T-helper 1 cell treated with Interleukin-12 subunit alpha and Interleukin-12 subunit beta and Interleukin-4 antibody, amounts not matched to agents 30 μg/mL and 1 μg/mL, for 36 hours (primary cell): ENCODE results near the gene IL20.

ENCODE experiments used
- H3K27ac Mint-ChIP-seq: one replicate; pipeline ENCODE4 v1.8.0; 2021; ENCODE audit warnings: mild to moderate bottlenecking, mixed read lengths
- H3K27me3 Mint-ChIP-seq: one replicate; pipeline ENCODE4 v1.8.0; 2021; ENCODE audit warnings: low read depth, mixed read lengths
- H3K36me3 Mint-ChIP-seq: one replicate; pipeline ENCODE4 v1.8.0; 2021; ENCODE audit warnings: low read depth, mixed read lengths
- H3K4me1 Mint-ChIP-seq: one replicate; pipeline ENCODE4 v1.8.0; 2021; ENCODE audit warnings: low read depth, mixed read lengths
- H3K4me3 Mint-ChIP-seq: one replicate; pipeline ENCODE4 v1.8.0; 2021; ENCODE audit warnings: mild to moderate bottlenecking, moderate library complexity, mixed read lengths
- H3K9me3 Mint-ChIP-seq: one replicate; pipeline ENCODE4 v1.8.0; 2021; ENCODE audit warnings: mixed read lengths

IL20 gene

GRCh38 chr1:206878456-206878855 is 13.0 kb downstream of the IL20 start:
- no peaks in the 10 kb centered on the region for H3K4me1 Mint-ChIP-seq
- peaks cover 16% of the 10 kb centered on the region for H3K27me3 Mint-ChIP-seq
- H3K36me3 Mint-ChIP-seq = peaks cover 16% of the 10 kb centered on the region
- peaks cover 44% of the 10 kb centered on the region for H3K9me3 Mint-ChIP-seq
- no peak overlapping the region for H3K27ac Mint-ChIP-seq
- H3K4me3 Mint-ChIP-seq = no peak overlapping the region

GRCh38 chr1:206880314-206880713 is 14.9 kb downstream of the IL20 start:
- Mint-ChIP-seq H3K9me3 (peaks cover 38% of the 10 kb centered on the region), H3K36me3 (peaks cover 15% of the 10 kb centered on the region), H3K27ac (no peak overlapping the region)

GRCh38 chr1:206882555-206882954 is 17.1 kb downstream of the IL20 start:
- peaks cover 19% of the 10 kb centered on the region for H3K9me3 Mint-ChIP-seq
- H3K4me3 Mint-ChIP-seq = no peak overlapping the region
- H3K4me1 Mint-ChIP-seq = peaks cover 1% of the 10 kb centered on the region
- no peak overlapping the region for H3K27ac Mint-ChIP-seq
- H3K27me3 Mint-ChIP-seq = peaks cover 23% of the 10 kb centered on the region
- peaks cover 12% of the 10 kb centered on the region for H3K36me3 Mint-ChIP-seq

More at GRCh38 chr1:206880314-206880713, 14.9 kb downstream of the IL20 start:
- Mint-ChIP-seq H3K27me3 (peaks cover 23% of the 10 kb centered on the region), H3K4me1 (no peaks in the 10 kb centered on the region), H3K4me3 (no peak overlapping the region)

GRCh38 chr1:206883160-206883559 is 17.7 kb downstream of the IL20 start:
- Mint-ChIP-seq H3K9me3 (peaks cover 14% of the 10 kb centered on the region), H3K36me3 (peaks cover 9% of the 10 kb centered on the region), H3K4me3 (no peak overlapping the region), H3K27me3 (peaks cover 25% of the 10 kb centered on the region), H3K4me1 (peaks cover 1% of the 10 kb centered on the region), H3K27ac (no peak overlapping the region)

GRCh38 chr1:206883876-206884275 is 18.5 kb downstream of the IL20 start:
- Mint-ChIP-seq H3K9me3 (peaks cover 7% of the 10 kb centered on the region), H3K36me3 (peaks cover 4% of the 10 kb centered on the region), H3K4me1 (peaks cover 1% of the 10 kb centered on the region), H3K27ac (no peak overlapping the region), H3K4me3 (no peak overlapping the region), H3K27me3 (peaks cover 25% of the 10 kb centered on the region)

GRCh38 chr1:206885341-206886060 is 20.1 kb downstream of the IL20 start:
- Mint-ChIP-seq H3K27me3 (peaks cover 25% of the 10 kb centered on the region), H3K4me1 (peaks cover 14% of the 10 kb centered on the region), H3K36me3 (no peaks in the 10 kb centered on the region), H3K9me3 (no peaks in the 10 kb centered on the region), H3K27ac (no peak overlapping the region), H3K4me3 (no peak overlapping the region)

GRCh38 chr1:206886831-206887230 is 21.4 kb downstream of the IL20 start:
- Mint-ChIP-seq H3K27me3 (peaks cover 25% of the 10 kb centered on the region), H3K9me3 (no peaks in the 10 kb centered on the region), H3K4me3 (no peak overlapping the region), H3K27ac (no peak overlapping the region), H3K36me3 (no peaks in the 10 kb centered on the region), H3K4me1 (peaks cover 22% of the 10 kb centered on the region)

- Mint-ChIP-seq H3K4me1 (peaks cover 23% of the 10 kb centered on the region), H3K9me3 (no peaks in the 10 kb centered on the region), H3K36me3 (no peaks in the 10 kb centered on the region), H3K27me3 (peaks cover 23% of the 10 kb centered on the region), H3K4me3 (no peak overlapping the region), H3K27ac (no peak overlapping the region)
Observed at GRCh38 chr1:206887701-206888100, 22.3 kb downstream of the IL20 start.

GRCh38 chr1:206890125-206891060 is 25.0 kb downstream of the IL20 start:
- Mint-ChIP-seq H3K4me3 (no peak overlapping the region), H3K36me3 (no peaks in the 10 kb centered on the region), H3K9me3 (no peaks in the 10 kb centered on the region), H3K4me1 (peaks cover 29% of the 10 kb centered on the region), H3K27me3 (peaks cover 13% of the 10 kb centered on the region), H3K27ac (no peak overlapping the region)

GRCh38 chr1:206891412-206891811 is 26.0 kb downstream of the IL20 start:
- no peaks in the 10 kb centered on the region for H3K9me3 Mint-ChIP-seq
- H3K4me1 Mint-ChIP-seq = peaks cover 30% of the 10 kb centered on the region
- peaks cover 13% of the 10 kb centered on the region for H3K27me3 Mint-ChIP-seq
- H3K27ac Mint-ChIP-seq = no peak overlapping the region
- no peaks in the 10 kb centered on the region for H3K36me3 Mint-ChIP-seq
- no peak overlapping the region for H3K4me3 Mint-ChIP-seq

GRCh38 chr1:206892351-206892984 is 27.0 kb downstream of the IL20 start:
- H3K4me1 Mint-ChIP-seq = peaks cover 37% of the 10 kb centered on the region
- H3K4me3 Mint-ChIP-seq = no peak overlapping the region
- H3K36me3 Mint-ChIP-seq = no peaks in the 10 kb centered on the region
- H3K9me3 Mint-ChIP-seq = no peaks in the 10 kb centered on the region
- H3K27ac Mint-ChIP-seq = no peak overlapping the region
- H3K27me3 Mint-ChIP-seq = peaks cover 6% of the 10 kb centered on the region

- peaks cover 38% of the 10 kb centered on the region for H3K4me1 Mint-ChIP-seq
- H3K36me3 Mint-ChIP-seq = no peaks in the 10 kb centered on the region
- H3K27ac Mint-ChIP-seq = no peak overlapping the region
- no peak overlapping the region for H3K4me3 Mint-ChIP-seq
- H3K27me3 Mint-ChIP-seq = peaks cover 3% of the 10 kb centered on the region
- H3K9me3 Mint-ChIP-seq = no peaks in the 10 kb centered on the region
Observed at GRCh38 chr1:206893380-206893779, 28.0 kb downstream of the IL20 start.

- Mint-ChIP-seq H3K36me3 (no peaks in the 10 kb centered on the region), H3K27ac (no peak overlapping the region), H3K9me3 (no peaks in the 10 kb centered on the region), H3K4me3 (no peak overlapping the region), H3K27me3 (peaks cover 3% of the 10 kb centered on the region), H3K4me1 (peaks cover 30% of the 10 kb centered on the region)
Observed at GRCh38 chr1:206895325-206895724, 29.9 kb downstream of the IL20 start.

- H3K4me3 Mint-ChIP-seq = no peak overlapping the region
- H3K27me3 Mint-ChIP-seq = peaks cover 3% of the 10 kb centered on the region
- peaks cover 26% of the 10 kb centered on the region for H3K4me1 Mint-ChIP-seq
- no peaks in the 10 kb centered on the region for H3K36me3 Mint-ChIP-seq
- H3K27ac Mint-ChIP-seq = no peak overlapping the region
- no peaks in the 10 kb centered on the region for H3K9me3 Mint-ChIP-seq
Observed at GRCh38 chr1:206895837-206896242, 30.4 kb downstream of the IL20 start.
